GM23338 (cell line): ENCODE data around the gene CRYZL1. TPM values are rescaled to one million over a fixed set of nuclear protein-coding genes. Genes with fewer than 3 reads are reported as not detected.

Experiments used
- CREB1 ChIP-seq: fragments of 250-450 bp; sonication (Bioruptor Pico); IDR thresholded peaks from 2 replicates; pipeline ENCODE4 v1.5.0; 2020; ENCODE audit warnings: low read depth, mild to moderate bottlenecking, moderate library complexity
- EZH2 ChIP-seq: fragments of 200-600 bp; sonication (generic); IDR thresholded peaks from one replicate; pipeline ENCODE4 v1.8.0; 2017; ENCODE audit warnings: antibody characterized with exemption, mild to moderate bottlenecking, low read depth; ENCODE audit not compliant: unreplicated experiment
- EZH2phosphoT487 ChIP-seq: fragments of 200-600 bp; sonication (generic); IDR thresholded peaks from one replicate; pipeline ENCODE4 v1.8.1; 2018; ENCODE audit warnings: antibody characterized with exemption; ENCODE audit not compliant: unreplicated experiment
- JUNB ChIP-seq: IDR thresholded peaks from one replicate; pipeline ENCODE4 v1.6.1; 2016; ENCODE audit warnings: antibody characterized with exemption; ENCODE audit not compliant: unreplicated experiment
- NANOG ChIP-seq: IDR thresholded peaks from 2 replicates; pipeline ENCODE4 v1.6.1; 2016; ENCODE audit warnings: antibody characterized with exemption, borderline replicate concordance
- POLR2AphosphoS5 ChIP-seq: IDR thresholded peaks from 2 replicates; pipeline ENCODE4 v1.6.1; 2016; ENCODE audit warnings: antibody characterized with exemption, low read depth
- ZNF114 ChIP-seq: fragments of 250-450 bp; sonication (Bioruptor Pico); IDR thresholded peaks from 2 replicates; pipeline ENCODE4 v1.5.0; 2020; ENCODE audit warnings: mild to moderate bottlenecking, moderate library complexity
- ZNF331 ChIP-seq: fragments of 250-450 bp; sonication (Bioruptor Pico); IDR thresholded peaks from 2 replicates; pipeline ENCODE4 v1.5.0; 2020; ENCODE audit warnings: low read depth, mild to moderate bottlenecking, moderate library complexity
- polyA plus RNA-seq: library from polyadenylated mRNA; unstranded; fragments of >200 nt; fragmentation: Nextera tagmentation; extraction: Ambion mirVana; gene quantifications from 2 replicates; pipeline ENCODE4 v1.2.1, GENCODE V29; 2016
- total RNA-seq: library from RNA; depleted of rRNA; stranded (reverse); fragments of >200 nt; shearing (Covaris generic); gene quantifications from 2 replicates; pipeline ENCODE4 v1.2.3, GENCODE V29; 2014
- TF ChIP-seq, protein P1 (sequence below): fragments of 250-450 bp; sonication (Bioruptor Pico); IDR thresholded peaks from 2 replicates; pipeline ENCODE4 v1.5.0; 2020; ENCODE audit warnings: mild to moderate bottlenecking, moderate library complexity

The CRYZL1 gene
- total and polyA plus RNA-seq, 2 experiments from 2014 or later, result 23.8 to 40.5 TPM

DNA sequence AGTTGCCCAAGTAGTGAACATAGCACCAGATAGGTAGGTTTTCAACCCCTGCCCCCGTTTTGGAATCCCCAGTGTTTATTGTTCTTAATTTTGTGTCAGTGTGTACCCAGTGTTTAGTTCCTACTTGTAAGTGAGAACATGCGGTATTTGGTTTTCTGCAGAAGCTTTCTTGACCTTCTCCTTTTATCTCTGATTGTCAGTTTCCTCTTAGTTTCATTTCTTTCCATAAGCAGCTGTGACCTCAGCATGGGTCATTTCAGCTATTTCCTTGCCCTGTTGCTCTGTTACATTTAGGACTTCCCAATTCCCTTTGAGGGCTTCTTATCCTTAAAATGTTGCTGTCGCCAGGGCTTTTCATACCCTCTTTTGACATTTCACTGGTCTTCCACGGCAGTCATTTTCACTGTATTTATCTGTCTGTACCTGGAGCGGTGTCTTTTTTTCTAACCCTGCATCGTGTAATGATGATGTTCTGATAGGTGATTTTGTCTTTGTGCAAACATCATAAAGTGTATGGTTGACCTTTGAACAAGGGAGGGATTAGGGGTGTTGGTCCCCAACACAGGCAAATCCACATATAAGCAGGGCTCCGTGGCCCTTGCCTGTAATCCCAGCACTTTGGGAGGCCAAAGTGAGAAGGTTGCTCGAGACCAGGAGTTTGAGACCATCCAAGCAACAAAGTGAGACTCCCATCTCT, 15.7 kb upstream of the CRYZL1 start (continued):
- TF ChIP-seq, protein P1, sequence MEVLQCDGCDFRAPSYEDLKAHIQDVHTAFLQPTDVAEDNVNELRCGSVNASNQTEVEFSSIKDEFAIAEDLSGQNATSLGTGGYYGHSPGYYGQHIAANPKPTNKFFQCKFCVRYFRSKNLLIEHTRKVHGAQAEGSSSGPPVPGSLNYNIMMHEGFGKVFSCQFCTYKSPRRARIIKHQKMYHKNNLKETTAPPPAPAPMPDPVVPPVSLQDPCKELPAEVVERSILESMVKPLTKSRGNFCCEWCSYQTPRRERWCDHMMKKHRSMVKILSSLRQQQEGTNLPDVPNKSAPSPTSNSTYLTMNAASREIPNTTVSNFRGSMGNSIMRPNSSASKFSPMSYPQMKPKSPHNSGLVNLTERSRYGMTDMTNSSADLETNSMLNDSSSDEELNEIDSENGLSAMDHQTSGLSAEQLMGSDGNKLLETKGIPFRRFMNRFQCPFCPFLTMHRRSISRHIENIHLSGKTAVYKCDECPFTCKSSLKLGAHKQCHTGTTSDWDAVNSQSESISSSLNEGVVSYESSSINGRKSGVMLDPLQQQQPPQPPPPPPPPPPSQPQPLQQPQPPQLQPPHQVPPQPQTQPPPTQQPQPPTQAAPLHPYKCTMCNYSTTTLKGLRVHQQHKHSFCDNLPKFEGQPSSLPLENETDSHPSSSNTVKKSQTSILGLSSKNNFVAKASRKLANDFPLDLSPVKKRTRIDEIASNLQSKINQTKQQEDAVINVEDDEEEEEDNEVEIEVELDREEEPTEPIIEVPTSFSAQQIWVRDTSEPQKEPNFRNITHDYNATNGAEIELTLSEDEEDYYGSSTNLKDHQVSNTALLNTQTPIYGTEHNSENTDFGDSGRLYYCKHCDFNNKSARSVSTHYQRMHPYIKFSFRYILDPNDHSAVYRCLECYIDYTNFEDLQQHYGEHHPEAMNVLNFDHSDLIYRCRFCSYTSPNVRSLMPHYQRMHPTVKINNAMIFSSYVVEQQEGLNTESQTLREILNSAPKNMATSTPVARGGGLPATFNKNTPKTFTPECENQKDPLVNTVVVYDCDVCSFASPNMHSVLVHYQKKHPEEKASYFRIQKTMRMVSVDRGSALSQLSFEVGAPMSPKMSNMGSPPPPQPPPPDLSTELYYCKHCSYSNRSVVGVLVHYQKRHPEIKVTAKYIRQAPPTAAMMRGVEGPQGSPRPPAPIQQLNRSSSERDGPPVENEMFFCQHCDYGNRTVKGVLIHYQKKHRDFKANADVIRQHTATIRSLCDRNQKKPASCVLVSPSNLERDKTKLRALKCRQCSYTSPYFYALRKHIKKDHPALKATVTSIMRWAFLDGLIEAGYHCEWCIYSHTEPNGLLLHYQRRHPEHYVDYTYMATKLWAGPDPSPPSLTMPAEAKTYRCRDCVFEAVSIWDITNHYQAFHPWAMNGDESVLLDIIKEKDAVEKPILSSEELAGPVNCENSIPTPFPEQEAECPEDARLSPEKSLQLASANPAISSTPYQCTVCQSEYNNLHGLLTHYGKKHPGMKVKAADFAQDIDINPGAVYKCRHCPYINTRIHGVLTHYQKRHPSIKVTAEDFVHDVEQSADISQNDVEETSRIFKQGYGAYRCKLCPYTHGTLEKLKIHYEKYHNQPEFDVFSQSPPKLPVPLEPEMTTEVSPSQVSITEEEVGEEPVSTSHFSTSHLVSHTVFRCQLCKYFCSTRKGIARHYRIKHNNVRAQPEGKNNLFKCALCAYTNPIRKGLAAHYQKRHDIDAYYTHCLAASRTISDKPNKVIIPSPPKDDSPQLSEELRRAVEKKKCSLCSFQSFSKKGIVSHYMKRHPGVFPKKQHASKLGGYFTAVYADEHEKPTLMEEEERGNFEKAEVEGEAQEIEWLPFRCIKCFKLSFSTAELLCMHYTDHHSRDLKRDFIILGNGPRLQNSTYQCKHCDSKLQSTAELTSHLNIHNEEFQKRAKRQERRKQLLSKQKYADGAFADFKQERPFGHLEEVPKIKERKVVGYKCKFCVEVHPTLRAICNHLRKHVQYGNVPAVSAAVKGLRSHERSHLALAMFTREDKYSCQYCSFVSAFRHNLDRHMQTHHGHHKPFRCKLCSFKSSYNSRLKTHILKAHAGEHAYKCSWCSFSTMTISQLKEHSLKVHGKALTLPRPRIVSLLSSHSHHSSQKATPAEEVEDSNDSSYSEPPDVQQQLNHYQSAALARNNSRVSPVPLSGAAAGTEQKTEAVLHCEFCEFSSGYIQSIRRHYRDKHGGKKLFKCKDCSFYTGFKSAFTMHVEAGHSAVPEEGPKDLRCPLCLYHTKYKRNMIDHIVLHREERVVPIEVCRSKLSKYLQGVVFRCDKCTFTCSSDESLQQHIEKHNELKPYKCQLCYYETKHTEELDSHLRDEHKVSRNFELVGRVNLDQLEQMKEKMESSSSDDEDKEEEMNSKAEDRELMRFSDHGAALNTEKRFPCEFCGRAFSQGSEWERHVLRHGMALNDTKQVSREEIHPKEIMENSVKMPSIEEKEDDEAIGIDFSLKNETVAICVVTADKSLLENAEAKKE (CRISPR knock-in tag), result no peak
- no peak for TF ChIP-seq ZNF114 (CRISPR knock-in tag)
- TF ChIP-seq EZH2phosphoT487, result no peak
- TF ChIP-seq NANOG, result no peak
- no peak for TF ChIP-seq POLR2AphosphoS5
- no peak for TF ChIP-seq EZH2
- TF ChIP-seq JUNB, result no peak
- TF ChIP-seq CREB1 (CRISPR knock-in tag), result no peak
- TF ChIP-seq ZNF331 (CRISPR knock-in tag), result no peak
